Cortex of kidney (tissue), 1 donor: ENCODE data around the gene NCK2.

Experiments
- DNase-seq: peaks from one replicate; lab custom pipeline; 2025; lab: John Stamatoyannopoulos, UW

NCK2 gene

DNA sequence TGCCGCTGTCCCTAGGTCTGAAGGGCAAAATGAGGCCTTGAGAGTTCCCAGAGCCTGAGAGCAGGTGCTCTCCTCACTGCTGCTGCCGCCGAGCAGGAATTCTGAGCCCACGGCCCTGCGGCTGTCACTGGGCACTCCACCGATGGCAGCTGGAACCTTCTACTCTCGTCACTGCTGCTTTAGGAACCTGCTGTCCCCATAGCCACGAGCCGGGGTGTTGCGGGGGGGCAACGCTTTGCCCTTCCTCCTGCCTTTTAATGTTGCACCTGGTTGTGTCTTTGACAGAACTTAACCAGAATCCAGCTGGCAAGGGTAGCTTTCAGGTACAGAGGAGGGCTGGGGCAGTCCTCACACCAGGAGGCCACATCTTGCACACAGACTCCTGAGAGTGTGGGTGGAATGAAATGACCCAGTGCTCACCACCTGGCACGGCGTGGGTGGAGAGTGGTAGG lies 32.3 kb downstream of the NCK2 start:
- DNase-seq: no peak

- no peak for DNase-seq
Observed at GRCh38 chr2:105777506-105778055, 32.9 kb downstream of the NCK2 start.

DNA sequence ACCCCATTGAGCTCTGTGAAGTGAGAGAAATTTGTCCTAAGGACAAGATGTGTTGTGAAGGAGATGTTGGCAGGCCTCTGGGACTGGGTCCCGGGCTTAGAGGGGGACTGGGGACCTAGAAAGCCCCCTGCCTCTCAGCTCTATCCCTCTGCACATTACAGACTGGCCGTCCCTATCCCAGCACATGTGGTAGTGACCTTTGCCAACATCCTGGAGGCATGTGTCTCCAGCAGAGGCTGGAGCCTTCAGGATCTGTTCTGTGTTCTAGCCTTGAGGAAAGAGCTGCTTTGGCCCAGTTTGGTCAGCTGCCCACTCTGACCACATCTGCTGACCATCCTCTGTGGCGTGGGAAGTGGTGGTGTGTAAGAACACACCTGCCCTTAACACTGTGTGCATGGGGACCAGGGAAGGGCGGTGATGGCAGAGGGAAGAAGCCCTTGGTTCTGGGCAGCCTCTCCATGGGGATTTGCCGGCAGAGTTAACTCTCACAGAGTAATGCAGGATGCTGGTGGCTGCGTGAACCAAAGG lies 33.4 kb downstream of the NCK2 start:
- no peak for DNase-seq

- no peak for DNase-seq
Observed at GRCh38 chr2:105779394-105779793, 34.7 kb downstream of the NCK2 start.

- no peak for DNase-seq
Observed at GRCh38 chr2:105780606-105781005, 35.9 kb downstream of the NCK2 start.

GRCh38 chr2:105781274-105781978 lies 36.7 kb downstream of the NCK2 start:
- no peak for DNase-seq

GRCh38 chr2:105782123-105782522 lies 37.4 kb downstream of the NCK2 start:
- DNase-seq: no peak

- no peak for DNase-seq
Observed at GRCh38 chr2:105782646-105783045, 37.9 kb downstream of the NCK2 start.

DNA sequence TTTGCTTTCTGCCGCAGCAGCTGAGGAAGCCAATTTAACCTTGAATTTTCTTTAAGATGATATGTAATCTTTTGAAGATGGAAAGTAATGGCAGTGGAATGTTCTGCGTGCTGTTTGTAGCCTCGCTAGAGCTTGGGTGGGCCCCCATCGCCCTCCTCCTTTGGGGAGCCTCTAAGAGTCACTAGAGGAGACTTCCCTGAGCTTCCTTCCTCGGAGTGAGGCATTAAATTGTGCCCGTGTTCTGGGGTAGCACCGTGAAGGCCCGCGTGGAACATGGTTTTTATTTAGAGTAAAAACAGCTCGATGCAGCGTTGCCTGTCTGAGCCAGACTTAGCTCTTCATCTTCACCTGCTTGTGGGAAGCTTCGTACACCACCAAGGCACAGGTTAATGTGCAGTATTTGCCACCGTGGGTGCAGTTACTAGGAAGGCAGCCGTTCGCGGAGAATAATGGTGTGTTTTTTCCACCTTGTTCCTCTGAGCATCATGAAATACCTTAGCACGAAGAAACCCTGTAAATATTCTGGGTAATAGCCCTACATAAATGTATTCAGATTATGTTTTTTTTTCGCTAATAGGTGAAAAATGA lies 38.5 kb downstream of the NCK2 start:
- DNase-seq: no peak

GRCh38 chr2:105783972-105784371 lies 39.3 kb downstream of the NCK2 start:
- no peak for DNase-seq

DNA sequence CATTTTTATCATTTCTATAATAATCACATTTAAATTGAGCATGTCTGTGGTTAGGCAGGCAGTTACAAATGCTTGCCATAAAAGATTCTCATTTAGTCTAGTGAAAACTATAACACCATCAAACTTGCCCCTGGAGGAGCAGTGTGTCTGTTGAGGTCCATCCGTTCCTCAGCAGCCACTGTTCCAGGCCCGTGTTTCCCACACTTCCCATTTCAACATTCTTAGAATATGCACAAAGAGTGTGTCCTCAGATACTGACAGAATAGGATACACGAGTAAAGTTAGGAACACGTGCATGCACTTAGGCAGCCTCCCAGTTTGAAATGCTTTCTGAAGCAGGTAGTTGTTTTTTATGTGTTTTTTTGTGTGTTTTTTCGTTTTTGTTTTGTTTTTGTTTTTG lies 39.9 kb downstream of the NCK2 start:
- DNase-seq: no peak

GRCh38 chr2:105785095-105785847 lies 40.6 kb downstream of the NCK2 start:
- no peak for DNase-seq

DNA sequence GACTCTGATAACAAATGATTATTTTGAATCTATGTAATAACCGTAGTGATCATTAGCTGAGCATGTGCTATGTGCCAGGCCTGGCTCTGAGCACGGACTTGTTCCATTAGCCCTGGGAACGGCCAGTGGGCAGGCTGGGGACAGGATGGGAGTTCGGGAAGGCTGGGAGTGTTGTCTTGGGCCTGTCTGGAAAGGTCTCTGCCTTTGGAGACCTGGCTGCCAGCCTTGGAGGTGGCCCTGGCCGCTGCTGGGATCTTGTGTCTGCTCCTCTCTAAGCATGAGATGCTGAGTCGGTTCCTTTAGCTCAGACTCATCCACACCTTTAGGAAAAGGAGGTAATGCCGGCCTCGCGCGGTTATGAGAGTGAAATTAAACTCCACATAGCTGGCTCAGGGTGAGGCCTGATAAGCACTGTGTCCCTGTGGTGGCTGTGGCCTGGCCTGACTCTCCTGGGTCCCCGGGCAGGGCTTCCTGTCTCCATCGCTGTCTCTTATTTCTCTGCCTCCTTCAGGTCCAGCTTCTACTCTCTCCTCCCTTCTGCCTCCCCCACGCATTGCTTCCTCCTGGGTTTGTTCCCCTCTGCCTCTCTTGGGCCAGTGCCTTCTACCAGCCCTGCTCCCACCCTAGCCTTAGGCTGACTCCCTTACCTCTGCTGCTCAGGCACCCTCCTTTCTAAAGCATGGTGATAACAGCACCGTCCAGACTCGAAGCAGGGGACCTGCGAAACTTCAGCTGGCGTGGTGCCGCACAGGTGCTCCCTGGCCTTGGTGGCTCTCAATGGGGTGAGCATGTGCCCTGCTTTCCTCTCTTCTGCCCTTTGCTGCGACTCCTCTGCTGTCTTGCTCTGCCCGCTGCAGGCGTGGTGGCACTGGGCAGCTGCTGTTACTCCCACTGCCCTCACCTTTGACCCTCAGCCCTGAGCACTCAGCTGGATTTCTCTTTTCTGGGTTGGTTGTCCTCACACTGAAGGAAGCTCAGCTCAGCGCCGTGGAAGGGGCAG lies 41.8 kb downstream of the NCK2 start:
- no peak for DNase-seq

- no peak for DNase-seq
Observed at GRCh38 chr2:105787376-105788318, 42.9 kb downstream of the NCK2 start.

- no peak for DNase-seq
Observed at GRCh38 chr2:105788670-105789290, 44.1 kb downstream of the NCK2 start.

- no peak for DNase-seq
Observed at GRCh38 chr2:105789745-105790460, 45.2 kb downstream of the NCK2 start.

- DNase-seq: no peak
Observed at GRCh38 chr2:105790461-105791149, 45.9 kb downstream of the NCK2 start.

GRCh38 chr2:105791229-105791628 lies 46.5 kb downstream of the NCK2 start:
- DNase-seq: no peak
